DND-41 (cell line): ENCODE measurements around the gene TMEM117.

Source experiments
- ATAC-seq: fragments of 200-7000 bp; cut with Tn5 transposase; 3 replicates; pipeline ENCODE4 v1.9.1; 2021; ENCODE audit warnings: low read depth; ENCODE audit not compliant: insufficient read depth
- DNase-seq: peaks from one replicate; pipeline ENCODE4 v3.0.0-alpha.2; 2020
- H2AFZ ChIP-seq: 2 replicates; pipeline ENCODE4 v1.6.0; 2012; ENCODE audit warnings: low read depth, low read length
- H3K27ac ChIP-seq: 2 replicates; pipeline ENCODE4 v1.5.1; 2012; ENCODE audit warnings: low read length, inconsistent platforms
- H3K27me3 ChIP-seq: fragments of 200-600 bp; sonication (generic); 2 replicates; pipeline ENCODE4 v1.6.0; 2012; ENCODE audit warnings: low read length, mild to moderate bottlenecking, inconsistent platforms; ENCODE audit not compliant: insufficient read depth, poor library complexity
- H3K36me3 ChIP-seq: 2 replicates; pipeline ENCODE4 v1.5.1; 2012; ENCODE audit warnings: low read length, inconsistent platforms; ENCODE audit not compliant: insufficient read depth
- H3K4me1 ChIP-seq: 2 replicates; pipeline ENCODE4 v1.5.1; 2012; ENCODE audit warnings: mild to moderate bottlenecking, low read length; ENCODE audit not compliant: insufficient read depth
- H3K4me2 ChIP-seq: 2 replicates; pipeline ENCODE4 v1.6.0; 2012; ENCODE audit warnings: mild to moderate bottlenecking, moderate library complexity, low read length, inconsistent platforms; ENCODE audit not compliant: insufficient read depth
- H3K4me3 ChIP-seq, 2 experiments: fragments of 200-600 bp in 1 of 2; shearing (Covaris generic) in 1 of 2; 2 replicates each; pipeline ENCODE4 v1.5.1; 2012 to 2016; ENCODE audit warnings: inconsistent platforms in 2 of 2, low read length in 2 of 2, mild to moderate bottlenecking in 2 of 2, low read depth in 1 of 2, moderate library complexity in 1 of 2
- H3K79me2 ChIP-seq: 2 replicates; pipeline ENCODE4 v1.6.0; 2012; ENCODE audit warnings: low read length, inconsistent platforms; ENCODE audit not compliant: insufficient read depth
- H3K9ac ChIP-seq: 2 replicates; pipeline ENCODE4 v1.6.0; 2012; ENCODE audit warnings: low read depth, mild to moderate bottlenecking, inconsistent platforms, low read length, moderate library complexity
- H3K9me3 ChIP-seq: 2 replicates; pipeline ENCODE4 v1.5.1; 2012; ENCODE audit warnings: low read length, moderate library complexity, mild to moderate bottlenecking, inconsistent platforms; ENCODE audit not compliant: insufficient read depth, severe bottlenecking
- H4K20me1 ChIP-seq: 2 replicates; pipeline ENCODE4 v1.6.0; 2012; ENCODE audit warnings: low read length; ENCODE audit not compliant: insufficient read depth
- CTCF ChIP-seq: IDR thresholded peaks from 2 replicates; pipeline ENCODE4 v1.5.1; 2012; ENCODE audit warnings: borderline replicate concordance, low read length, moderate library complexity, mild to moderate bottlenecking; ENCODE audit not compliant: poor library complexity, severe bottlenecking; ENCODE audit errors: extremely low read depth
- EZH2 ChIP-seq: IDR thresholded peaks from 3 replicates; pipeline ENCODE4 v1.6.1; 2012; ENCODE audit warnings: borderline replicate concordance, low read depth, mild to moderate bottlenecking, moderate library complexity, low read length, inconsistent platforms; ENCODE audit not compliant: severe bottlenecking

Gene TMEM117

DNA sequence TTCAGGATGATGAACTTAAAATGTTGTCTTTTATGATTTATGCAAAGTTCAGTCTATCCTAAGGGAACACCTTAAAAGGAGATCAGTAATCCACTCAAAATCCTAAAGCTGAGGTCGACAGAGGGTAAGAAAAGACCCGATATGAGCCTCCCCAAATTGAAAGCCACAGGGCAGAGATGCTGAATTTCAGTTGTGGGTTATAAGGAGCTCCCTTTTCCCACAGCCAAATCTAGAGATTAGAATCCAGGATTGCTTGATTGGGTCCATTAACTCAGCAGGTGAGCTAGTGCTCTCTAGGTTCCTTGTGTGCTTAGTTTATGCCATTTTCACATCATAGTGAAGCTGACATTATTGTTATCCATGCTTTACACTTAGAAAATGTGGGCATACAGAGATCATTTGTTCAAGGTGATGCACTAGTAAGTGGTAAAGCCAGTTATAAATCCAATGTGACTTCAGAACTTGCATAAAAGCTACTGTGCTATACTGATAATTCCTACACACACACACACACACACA, 417.5 kb downstream of the TMEM117 start:
- no peaks in the 10 kb centered on the region for H4K20me1 ChIP-seq
- no peak for TF ChIP-seq CTCF
- TF ChIP-seq EZH2: no peak
- H3K4me2 ChIP-seq: no peak overlapping the region
- H2AFZ ChIP-seq: no peak overlapping the region
- H3K27ac ChIP-seq: no peak overlapping the region
- no peaks in the 10 kb centered on the region for H3K27me3 ChIP-seq
- no peak overlapping the region for H3K4me3 ChIP-seq
- H3K9ac ChIP-seq: no peak overlapping the region
- H3K79me2 ChIP-seq: no peaks in the 10 kb centered on the region
- ATAC-seq (no peak), DNase-seq (no peak)
- no peaks in the 10 kb centered on the region for H3K36me3 ChIP-seq
- no peaks in the 10 kb centered on the region for H3K9me3 ChIP-seq
- H3K4me1 ChIP-seq: no peaks in the 10 kb centered on the region

DNA sequence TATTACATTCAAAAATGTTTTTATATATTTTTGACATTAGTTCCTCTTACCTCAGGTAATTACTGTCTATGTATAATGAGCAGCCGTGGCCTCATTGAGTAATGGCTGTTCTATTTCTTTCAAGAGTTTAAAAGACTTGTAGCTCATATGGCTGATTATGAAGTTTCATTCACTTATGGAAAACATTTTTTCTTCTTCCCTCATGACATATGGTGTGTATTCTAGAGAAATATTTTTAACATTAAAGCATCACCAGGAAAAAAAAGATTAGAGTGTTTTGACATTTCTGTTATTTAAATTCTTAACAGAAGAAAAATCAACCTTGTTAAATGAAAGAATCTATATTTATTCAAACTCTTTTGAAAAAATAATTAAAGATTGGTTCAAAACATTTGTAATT, 422.4 kb downstream of the TMEM117 start:
- no peak overlapping the region for H2AFZ ChIP-seq
- H3K4me3 ChIP-seq: no peak overlapping the region
- ATAC-seq: no peak
- no peak for TF ChIP-seq EZH2
- no peak for TF ChIP-seq CTCF
- no peak overlapping the region for H3K4me2 ChIP-seq
- DNase-seq: no peak
- no peaks in the 10 kb centered on the region for H3K4me1 ChIP-seq
- H4K20me1 ChIP-seq: no peaks in the 10 kb centered on the region
- no peaks in the 10 kb centered on the region for H3K36me3 ChIP-seq
- H3K27me3 ChIP-seq: no peaks in the 10 kb centered on the region
- H3K9me3 ChIP-seq: no peaks in the 10 kb centered on the region
- no peak overlapping the region for H3K27ac ChIP-seq
- H3K79me2 ChIP-seq: no peaks in the 10 kb centered on the region
- H3K9ac ChIP-seq: no peak overlapping the region

- no peaks in the 10 kb centered on the region for H3K79me2 ChIP-seq
- no peaks in the 10 kb centered on the region for H3K9me3 ChIP-seq
- no peaks in the 10 kb centered on the region for H4K20me1 ChIP-seq
- no peak overlapping the region for H3K9ac ChIP-seq
- no peak for TF ChIP-seq CTCF
- TF ChIP-seq EZH2: no peak
- ATAC-seq (no peak), DNase-seq (no peak)
- no peak overlapping the region for H3K4me3 ChIP-seq
- no peak overlapping the region for H3K27ac ChIP-seq
- no peak overlapping the region for H3K4me2 ChIP-seq
- H3K36me3 ChIP-seq: no peaks in the 10 kb centered on the region
- no peaks in the 10 kb centered on the region for H3K27me3 ChIP-seq
- H3K4me1 ChIP-seq: no peaks in the 10 kb centered on the region
- no peak overlapping the region for H2AFZ ChIP-seq
Observed at GRCh38 chr12:44259890-44260289, 424.0 kb downstream of the TMEM117 start.

DNA sequence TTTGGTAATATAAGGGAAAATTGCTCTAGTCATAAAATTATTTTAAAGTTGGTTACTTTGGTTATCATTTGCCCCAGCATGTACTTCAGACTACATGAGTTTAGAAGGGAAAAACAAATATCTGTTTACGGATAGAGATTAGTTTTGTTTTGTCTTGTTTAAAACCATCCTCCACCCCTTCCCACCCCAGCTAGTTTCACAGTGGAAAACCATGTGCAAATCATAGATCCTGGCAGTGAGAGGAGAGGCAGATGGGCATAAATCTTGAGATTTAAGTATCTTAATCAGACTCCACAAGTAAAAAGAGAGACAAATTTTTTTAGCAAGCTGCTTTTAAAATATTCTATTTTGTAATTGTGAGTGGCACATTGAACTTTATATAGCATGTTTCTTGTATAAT, 424.7 kb downstream of the TMEM117 start:
- no peak for TF ChIP-seq CTCF
- no peak for TF ChIP-seq EZH2
- Histone ChIP-seq H3K27me3 (no peaks in the 10 kb centered on the region), H3K4me1 (no peaks in the 10 kb centered on the region), H3K79me2 (no peaks in the 10 kb centered on the region), H3K27ac (no peak overlapping the region), H3K4me2 (no peak overlapping the region), H3K9me3 (no peaks in the 10 kb centered on the region), H4K20me1 (no peaks in the 10 kb centered on the region), H3K4me3 (no peak overlapping the region), H3K9ac (no peak overlapping the region), H3K36me3 (no peaks in the 10 kb centered on the region), H2AFZ (no peak overlapping the region)
- DNase-seq (no peak), ATAC-seq (no peak)
